HFF-Myc (cell line): ENCODE data around the gene GNG12.

ENCODE experiments used
- DNase-seq: peaks from one replicate; pipeline ENCODE4 v3.0.0-alpha.2; 2011; ENCODE audit warnings: low read depth; ENCODE audit errors: extremely low read depth
- H3K4me3 ChIP-seq: replicated peaks from 2 replicates; pipeline ENCODE4 v1.5.1; 2011; ENCODE audit warnings: low read depth, mild to moderate bottlenecking, control low read depth, low read length
- CTCF ChIP-seq: IDR thresholded peaks from 2 replicates; pipeline ENCODE4 v1.5.1; 2012; ENCODE audit warnings: mild to moderate bottlenecking, low read depth, low read length, control low read depth; ENCODE audit errors: missing control alignments

The GNG12 gene

GRCh38 chr1:67827688-67828087, 5.6 kb downstream of the GNG12 start:
- no peak for DNase-seq

GRCh38 chr1:67825591-67825990, 7.7 kb downstream of the GNG12 start:
- no peak for DNase-seq
- TF ChIP-seq CTCF = no peak
- no peak overlapping the region for H3K4me3 ChIP-seq

More at GRCh38 chr1:67827688-67828087, 5.6 kb downstream of the GNG12 start:
- H3K4me3 ChIP-seq = no peak overlapping the region
- no peak for TF ChIP-seq CTCF

GRCh38 chr1:67824766-67825165, 8.5 kb downstream of the GNG12 start:
- no peak overlapping the region for H3K4me3 ChIP-seq
- DNase-seq = no peak
- TF ChIP-seq CTCF = no peak

- no peak for DNase-seq
- no peak overlapping the region for H3K4me3 ChIP-seq
- no peak for TF ChIP-seq CTCF
These were observed 9.7 kb downstream of the GNG12 start for GRCh38 chr1:67823615-67824014.

- DNase-seq = no peak
- no peak for TF ChIP-seq CTCF
- H3K4me3 ChIP-seq = no peak overlapping the region
These were observed 12.0 kb downstream of the GNG12 start for GRCh38 chr1:67821263-67821662.

- H3K4me3 ChIP-seq = no peak overlapping the region
These were observed 14.5 kb downstream of the GNG12 start for GRCh38 chr1:67818725-67819301.

More at GRCh38 chr1:67818725-67819301, 14.5 kb downstream of the GNG12 start:
- DNase-seq = no peak
- TF ChIP-seq CTCF = no peak
